Activated naive CD4-positive, alpha-beta T cell treated with anti-CD3 and anti-CD28 coated beads, Interleukin-2, amount 50 U/mL, for 16 hours (primary cell): ENCODE data around the gene ZMPSTE24.
"Not testable (repeated sequence)": the region's sequence is repeated elsewhere in the genome, so short reads cannot be mapped to it uniquely, and the experiment has no call there.

Experiments used
- DNase-seq: peaks from one replicate; pipeline ENCODE4 v3.0.0-alpha.2; 2020

The ZMPSTE24 gene

DNA sequence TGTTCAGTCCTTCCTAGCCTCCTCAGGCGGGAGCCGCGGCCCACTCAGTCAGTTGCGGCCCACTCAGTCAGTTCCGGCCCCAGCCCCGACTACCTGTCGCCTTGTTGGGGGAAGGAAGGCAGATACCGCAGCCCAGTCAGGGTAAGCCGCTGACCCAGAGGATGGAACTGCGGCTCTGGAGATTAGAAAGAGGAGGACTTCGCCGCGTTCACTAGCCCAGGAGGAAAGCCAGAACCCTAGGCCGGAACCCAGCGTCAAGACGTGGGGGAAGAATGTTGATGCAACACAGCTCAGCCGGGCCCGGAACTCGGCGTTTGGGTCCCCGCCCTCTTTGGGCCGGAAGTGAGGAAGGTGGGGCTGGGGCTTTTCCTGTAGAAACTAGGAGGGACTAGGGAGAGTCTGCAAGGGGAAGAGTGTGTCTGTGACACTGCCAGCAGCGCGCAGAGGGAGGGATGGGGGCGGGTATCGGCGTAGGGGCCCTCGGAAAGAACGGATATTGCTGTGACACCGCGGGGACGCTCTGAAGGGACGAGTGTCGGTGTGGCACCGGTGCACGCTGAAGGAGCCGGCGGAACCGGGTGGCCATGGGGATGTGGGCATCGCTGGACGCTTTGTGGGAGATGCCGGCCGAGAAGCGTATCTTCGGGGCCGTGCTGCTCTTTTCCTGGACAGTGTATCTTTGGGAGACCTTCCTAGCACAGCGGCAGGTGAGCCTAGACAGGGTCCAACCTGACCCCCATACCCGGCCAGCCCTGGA, at the start of gene ZMPSTE24:
Gene ZMPSTE24, plus strand, starts transcription at position 549 of the 757 bp plus-strand sequence. Its CDS starts 36 bp downstream, at position 585.
- DNase-seq = peak; percentile 95

DNA sequence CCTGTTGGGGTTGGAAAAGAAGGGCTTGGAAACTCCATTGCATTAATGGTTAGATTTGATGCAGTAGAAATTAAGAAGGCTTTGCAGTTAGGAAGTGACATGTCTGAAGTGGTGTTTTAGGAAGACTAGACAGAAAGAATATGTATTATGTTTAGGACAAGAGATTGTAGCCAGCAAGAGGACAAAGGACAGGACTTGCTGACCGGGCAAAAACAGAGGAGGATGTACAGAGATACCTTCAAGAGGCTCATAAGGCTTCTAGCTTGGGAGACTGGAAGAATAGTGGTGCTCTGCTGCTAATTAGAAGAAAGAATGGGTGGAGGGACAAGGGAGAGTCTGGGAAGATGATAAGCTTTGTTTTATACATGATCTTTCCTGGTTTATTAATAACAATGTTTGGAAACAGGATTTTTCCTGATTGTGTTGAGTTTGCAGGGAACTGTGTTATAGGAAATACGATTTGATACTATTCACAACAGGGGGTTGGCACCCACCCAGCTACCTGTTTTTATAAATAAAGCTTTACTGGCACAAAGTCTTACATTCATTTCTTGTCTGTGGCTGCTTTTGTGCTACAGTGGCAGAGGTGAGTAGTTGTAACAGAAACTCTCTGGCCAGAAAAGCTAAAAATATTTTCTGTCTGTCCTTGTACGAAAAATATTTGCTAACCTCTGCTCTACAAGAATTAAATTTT, 47.4 kb upstream of the ZMPSTE24 start:
- DNase-seq = no peak

DNA sequence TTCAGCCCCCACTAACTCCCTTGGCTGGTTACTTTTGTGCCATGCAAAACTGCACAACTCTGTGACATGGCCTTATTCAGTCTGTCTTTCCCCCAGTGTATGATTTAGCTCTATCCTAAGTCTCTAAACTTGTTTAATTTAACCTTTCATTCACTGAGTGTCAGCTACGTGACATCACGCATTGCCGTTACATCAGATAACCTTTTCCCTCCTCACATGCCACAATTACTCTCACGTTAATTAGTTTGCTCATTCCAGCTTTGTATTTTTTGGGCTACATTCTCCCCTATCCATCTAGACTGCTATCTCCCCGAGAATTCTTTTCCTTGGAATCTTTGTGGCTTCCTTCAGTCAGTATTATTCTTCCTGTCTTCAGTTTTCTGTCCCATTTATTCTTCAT, 39.7 kb upstream of the ZMPSTE24 start:
- DNase-seq = no peak

GRCh38 chr1:40221471-40221905, 36.5 kb upstream of the ZMPSTE24 start:
- DNase-seq = not testable (repeated sequence)

DNA sequence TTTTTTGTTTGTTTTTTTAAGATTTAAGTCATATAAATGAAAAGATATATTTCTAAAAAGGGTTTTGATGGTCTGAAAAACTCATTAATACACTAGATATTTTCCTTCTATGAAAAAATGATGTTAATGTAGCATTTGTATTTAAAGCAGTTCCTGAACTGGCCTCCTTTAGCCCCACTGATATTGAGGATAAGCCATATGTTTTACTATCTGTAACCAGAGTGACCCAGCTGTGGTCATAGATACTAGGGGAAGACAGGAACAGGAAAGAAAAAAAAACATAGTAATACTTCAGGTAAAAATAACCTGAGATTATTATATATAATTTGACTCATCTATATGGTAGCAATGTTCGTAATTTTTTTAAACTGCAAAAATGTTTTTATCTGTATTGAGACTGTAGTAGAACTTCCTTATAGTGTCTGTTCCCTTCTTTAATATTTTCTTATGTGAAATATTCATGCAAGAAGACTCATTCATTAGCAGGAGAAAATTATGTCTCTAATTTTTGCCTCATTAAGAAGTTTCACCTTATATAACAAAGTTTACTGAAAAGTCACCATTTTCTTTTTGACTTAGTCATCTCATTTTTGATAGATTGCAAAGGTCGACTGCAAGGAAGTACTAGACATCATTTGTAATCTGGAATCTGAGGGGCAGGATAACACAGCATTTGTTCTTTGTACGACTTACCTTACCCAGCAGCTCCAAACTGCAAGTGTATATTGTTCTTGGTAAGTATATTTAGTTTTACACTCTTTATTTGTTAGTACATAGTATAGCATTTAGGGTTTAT, 35.9 kb upstream of the ZMPSTE24 start:
- no peak for DNase-seq

GRCh38 chr1:40224040-40224439, 34.0 kb upstream of the ZMPSTE24 start:
- DNase-seq = no peak

DNA sequence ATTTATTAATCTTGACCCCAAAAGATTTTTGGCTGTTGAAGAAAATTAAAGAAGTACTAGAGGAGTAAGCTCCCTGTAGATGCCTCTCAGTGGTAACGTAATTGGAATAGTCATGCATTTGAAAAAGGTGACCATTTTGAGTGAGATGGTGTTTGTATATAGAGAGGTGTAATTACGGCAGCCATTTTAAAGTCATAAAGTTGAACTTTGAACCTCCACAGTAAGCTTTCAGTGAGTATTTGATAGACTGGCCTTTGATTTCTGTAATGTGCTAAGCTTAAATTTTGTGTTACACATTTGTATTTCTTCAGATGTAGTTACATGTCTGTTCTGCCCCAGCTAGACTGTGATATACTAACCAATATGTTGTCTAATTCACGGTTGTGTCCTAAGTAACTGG, 31.8 kb upstream of the ZMPSTE24 start:
- no peak for DNase-seq

DNA sequence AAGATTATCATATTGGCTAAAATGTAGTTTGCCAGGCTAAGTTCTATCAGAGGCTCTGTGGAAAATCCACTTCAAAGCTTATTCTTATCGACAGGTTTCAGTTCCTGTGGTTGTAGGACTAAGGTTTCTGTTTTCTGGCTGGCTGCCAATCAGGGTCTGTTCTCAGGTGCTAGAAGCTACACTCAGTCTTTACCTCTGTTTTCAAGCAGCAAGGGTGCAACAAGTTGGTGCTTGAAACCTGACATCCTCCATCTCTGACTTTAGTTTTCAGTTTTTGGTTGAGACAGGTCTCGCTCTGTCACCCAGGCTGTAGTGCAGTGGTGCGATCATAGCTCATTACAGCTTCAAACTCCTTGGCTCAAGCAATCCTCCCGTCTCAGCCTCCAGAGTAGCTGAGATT, 25.6 kb upstream of the ZMPSTE24 start:
- DNase-seq = peak; percentile 34

DNA sequence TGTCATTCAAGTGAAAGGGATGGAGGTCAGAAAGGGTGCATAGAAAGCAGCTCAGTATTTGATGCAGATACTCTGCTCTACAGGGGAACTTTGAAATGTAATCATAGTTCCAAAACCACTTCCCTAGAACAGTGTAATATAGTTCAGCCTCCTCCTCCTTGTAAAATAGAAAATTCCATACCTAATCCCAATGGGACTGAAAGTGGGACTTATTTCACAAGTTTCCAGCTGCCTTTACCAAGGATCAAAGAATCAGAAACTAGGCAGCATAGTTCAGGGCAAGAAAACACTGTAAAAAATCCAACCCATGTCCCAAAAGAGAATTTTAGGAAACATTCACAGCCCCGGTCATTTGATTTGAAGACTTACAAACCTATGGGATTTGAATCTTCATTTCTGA, 18.4 kb upstream of the ZMPSTE24 start:
- no peak for DNase-seq

DNA sequence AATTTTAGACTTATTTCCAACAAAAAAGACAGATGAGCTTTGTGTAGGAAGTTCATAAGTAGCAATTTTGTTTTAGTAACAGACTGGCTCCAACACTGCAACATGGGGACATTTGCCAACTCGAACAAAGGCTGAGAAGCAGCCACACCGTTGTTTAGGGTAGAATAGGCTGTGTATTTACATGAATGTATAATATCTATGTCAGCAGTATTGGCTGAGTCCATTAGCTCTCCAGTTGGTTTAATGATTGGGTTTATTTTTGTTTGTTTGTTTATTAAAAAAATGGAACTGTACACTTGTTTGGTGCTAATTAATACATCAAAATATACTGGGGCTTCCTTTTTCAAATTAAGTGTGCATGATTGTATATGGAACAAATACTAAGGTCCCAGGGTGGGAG, 17.6 kb upstream of the ZMPSTE24 start:
- DNase-seq = no peak

DNA sequence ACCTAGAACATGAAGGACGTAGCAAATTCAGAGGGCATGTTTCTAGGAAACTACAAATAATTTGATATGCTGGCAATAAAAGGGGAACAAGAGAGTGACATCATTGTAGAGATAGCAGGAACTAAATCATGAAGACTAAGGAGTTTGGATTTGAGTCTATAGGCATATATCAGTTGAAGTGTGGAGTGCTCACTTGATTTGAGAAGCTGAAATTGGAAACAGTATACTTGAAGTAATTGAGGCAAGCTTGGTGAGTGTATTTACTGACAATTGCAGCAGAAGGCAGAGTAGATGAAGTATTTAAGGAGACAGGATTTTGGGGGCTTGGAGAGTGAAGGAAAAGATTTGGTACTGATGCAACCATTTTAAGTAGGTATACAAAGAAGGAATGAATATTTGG, 16.7 kb upstream of the ZMPSTE24 start:
- DNase-seq = no peak

GRCh38 chr1:40243351-40243750, 14.7 kb upstream of the ZMPSTE24 start:
- no peak for DNase-seq

DNA sequence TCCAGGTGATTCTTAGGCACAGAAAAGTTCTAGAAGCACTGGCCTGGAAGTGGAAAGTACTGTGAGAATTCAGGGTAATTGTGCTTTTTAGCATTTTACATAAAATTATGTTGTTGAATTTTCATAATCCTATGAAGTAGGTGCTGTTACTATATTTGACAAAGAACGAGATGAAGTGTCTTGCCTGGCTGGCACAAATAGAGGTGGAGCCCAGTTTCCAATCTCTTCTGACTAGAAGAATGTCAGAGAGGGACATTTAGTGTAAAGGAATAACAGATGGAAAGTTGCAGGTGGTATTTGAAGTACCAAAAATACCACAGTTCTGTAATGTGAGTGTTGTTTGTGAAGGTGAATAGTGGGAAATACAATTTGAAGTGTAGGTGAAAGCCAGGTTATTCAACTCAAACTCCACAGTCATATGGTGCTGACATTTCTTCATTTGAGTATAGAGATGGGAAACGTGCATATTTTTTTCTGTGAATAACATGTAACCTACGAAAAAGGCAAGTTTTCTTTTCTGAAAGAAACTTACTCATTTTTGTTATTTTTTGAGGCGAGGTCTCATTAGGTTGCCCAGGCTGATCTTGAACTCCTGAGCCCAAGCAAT, 13.8 kb upstream of the ZMPSTE24 start:
- no peak for DNase-seq

DNA sequence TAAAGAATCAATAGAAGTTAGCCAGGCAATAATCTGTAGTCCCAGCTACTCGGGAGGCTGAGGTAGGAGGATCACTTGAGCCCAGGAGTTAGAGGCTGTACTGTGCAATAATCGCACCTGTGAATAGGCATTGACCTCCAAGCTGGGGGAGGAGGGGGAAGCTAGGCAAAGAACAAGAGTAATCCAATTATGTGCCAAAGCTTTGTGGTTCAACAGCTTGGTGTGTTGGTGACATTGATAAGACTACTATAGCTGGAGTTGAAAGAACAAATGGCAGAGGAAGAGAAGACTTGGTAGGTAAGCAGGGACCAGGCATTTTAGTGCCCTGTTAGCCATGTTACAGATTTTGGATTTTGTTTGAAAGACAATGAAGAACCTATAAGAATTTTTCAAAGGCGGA, 12.3 kb upstream of the ZMPSTE24 start:
- no peak for DNase-seq

DNA sequence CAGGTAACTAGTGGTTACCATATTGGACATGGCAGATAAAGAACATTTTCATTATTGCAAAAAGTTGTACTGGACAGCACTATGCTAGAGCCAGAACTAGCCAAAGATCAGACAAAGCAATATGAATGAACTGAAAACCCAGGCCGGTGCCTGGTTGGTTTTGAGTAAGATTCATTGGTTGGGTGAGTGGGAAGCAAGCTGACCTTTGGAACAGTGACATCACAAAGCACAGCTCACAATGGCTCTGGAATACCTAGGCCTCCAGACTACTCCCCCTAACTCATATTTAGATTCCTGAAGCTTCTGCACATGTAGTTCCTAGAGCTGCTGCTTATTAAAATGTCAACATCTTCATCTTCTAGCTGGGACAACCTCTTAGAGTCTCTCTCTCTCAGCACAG, 10.4 kb upstream of the ZMPSTE24 start, which contains the start of gene TMCO2:
Gene TMCO2, plus strand, starts transcription at position 283 of the 400 bp plus-strand sequence. Its CDS starts 57 bp downstream, at position 340.
- DNase-seq = no peak

- DNase-seq = no peak
Measured at GRCh38 chr1:40248412-40248811, 9.6 kb upstream of the ZMPSTE24 start.

- no peak for DNase-seq
Measured at GRCh38 chr1:40251456-40251855, 6.6 kb upstream of the ZMPSTE24 start.

DNA sequence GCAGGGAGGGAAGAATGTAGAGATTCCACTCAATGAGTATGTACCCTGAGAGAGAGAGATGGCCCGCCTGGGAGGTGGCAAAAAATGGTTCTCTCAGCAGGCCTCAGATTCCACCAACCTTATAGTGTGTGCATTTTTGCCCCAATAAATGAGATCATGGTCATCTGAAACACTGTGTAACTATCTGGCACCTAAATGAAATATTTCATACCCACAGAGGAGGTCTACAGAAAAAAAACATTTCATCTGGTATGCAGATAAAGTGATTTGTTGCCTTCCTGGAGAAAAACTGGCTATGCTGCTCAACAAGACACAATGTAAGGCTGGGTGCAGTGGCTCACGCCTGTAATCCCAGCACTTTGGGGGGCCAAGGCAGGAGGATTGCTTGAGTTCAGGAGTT, 5.4 kb upstream of the ZMPSTE24 start:
- no peak for DNase-seq

DNA sequence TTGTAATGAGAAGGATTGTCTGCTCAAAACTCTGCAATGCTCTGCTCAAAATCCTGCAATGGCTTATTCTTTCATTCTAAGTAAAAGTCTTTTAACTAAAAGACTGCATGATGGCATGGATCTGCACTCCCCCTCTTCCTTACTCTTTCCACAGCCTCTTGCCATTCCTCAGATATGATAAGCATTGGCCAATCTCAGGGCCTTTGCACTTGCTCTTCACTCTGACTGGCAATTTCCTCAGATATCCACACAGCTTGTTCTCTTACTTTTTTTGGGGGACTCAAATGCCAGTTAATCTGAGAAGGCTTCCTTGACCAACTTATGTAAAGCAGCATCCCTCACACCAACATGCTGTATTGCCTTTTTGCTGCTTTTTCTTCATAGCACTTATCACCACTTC, 2.8 kb upstream of the ZMPSTE24 start:
- no peak for DNase-seq

DNA sequence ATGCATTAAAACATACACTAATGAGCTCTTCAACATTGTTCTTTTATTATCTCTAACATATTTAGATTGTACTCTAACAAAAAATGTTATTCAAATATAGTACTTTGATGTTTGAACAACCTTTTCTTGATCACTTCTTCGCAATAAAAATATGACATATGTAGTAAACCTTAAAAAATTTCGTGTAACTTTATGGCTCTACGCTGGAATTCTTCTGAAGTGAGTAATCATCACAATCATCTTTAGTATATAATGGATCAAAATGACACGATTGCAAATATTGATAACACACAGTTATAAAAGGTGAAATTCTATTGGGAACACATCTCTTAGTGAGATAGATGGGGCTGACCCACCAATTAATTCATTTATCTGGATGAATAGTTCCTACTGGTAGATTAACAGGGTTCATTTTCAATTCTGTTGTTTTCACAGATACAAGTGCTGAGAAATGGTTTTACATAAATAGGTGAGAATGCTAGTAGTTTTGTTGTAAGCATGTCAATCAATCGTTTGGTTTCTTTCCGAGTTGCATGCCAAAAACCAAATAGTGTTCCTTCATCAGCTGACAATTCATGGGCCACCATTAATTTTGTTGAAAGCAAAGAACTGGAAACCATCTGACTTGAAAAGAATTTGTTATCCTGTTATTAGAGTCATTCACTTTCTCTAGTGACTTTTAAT, 1.5 kb upstream of the ZMPSTE24 start:
- DNase-seq = no peak

- no peak for DNase-seq
Measured at GRCh38 chr1:40257313-40257687, 736 bp upstream of the ZMPSTE24 start.

DNA sequence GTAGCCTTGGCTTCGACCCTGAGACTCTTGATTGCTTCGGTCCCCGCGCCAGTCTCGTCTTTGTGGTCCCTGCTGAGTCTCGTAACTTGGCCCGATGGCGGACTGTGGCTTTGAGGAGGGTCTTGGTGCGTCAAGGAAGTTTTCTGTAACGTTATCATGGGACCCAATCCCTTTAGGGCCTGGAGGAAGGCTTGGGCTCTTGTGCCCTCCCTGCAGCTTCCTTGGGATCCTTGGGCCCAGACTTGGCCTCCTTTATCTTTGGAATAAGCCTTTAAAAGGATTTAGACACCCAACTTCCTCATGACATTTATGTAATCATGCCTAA, 371 bp downstream of the ZMPSTE24 start:
- DNase-seq = no peak

DNA sequence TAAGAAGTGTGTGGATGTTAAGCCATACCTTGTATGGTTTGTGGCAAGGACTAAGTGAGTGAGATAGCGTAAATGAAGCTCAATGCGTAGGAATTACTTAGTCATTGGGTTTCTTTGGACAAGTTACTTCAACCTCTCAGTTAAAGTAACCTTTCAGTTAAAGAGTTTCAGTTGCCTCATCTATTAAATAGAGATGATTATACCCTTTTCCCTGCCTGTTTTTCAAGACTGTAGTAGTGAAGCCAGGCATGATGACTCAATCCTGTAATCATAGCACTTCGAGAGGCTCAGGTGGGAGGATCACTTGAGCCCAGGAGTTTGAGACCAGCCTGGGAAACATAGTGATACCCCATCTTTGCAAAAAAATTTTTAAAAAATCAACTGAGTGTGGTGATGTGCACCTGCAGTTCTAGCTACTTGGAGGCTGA, 6.3 kb downstream of the ZMPSTE24 start:
- DNase-seq = peak; percentile 11
